Body of pancreas (tissue), 4 donors: ENCODE measurements around the gene AKIRIN1. TPM values are rescaled to one million over a fixed set of nuclear protein-coding genes. Genes with fewer than 3 reads are reported as not detected.

Experiments used
- ATAC-seq: fragments of 150-250 bp; one replicate; pipeline ENCODE4 v1.9.1; 2016
- DNase-seq, 4 donors: peaks; one replicate each; pipeline ENCODE4 v3.0.0-alpha.2; 2019
- H3K27ac ChIP-seq, 4 donors: fragments of 200-600 bp; sonication (generic); 1 replicate in 3 of 4; 2 replicates in 1 of 4; pipeline versions ENCODE4 v1.5.1 to v1.6.1; 2016 to 2019; ENCODE audit warnings: mild to moderate bottlenecking in 1 of 4, mixed read lengths in 1 of 4, moderate library complexity in 1 of 4
- H3K27me3 ChIP-seq, 2 donors: fragments of 200-600 bp; sonication (generic); one replicate each; pipeline ENCODE4 v1.6.0; 2016; ENCODE audit warnings: mild to moderate bottlenecking in 1 of 2
- H3K36me3 ChIP-seq, 2 donors: fragments of 200-600 bp; sonication (generic); replicated peaks in 1 of 2; 2 replicates each; pipeline ENCODE4 v1.5.1; 2016; ENCODE audit warnings: low read depth in 2 of 2; ENCODE audit not compliant: insufficient read depth in 1 of 2
- H3K4me1 ChIP-seq: fragments of 200-600 bp; sonication (generic); one replicate; pipeline ENCODE4 v1.6.0; 2016
- H3K4me3 ChIP-seq, 2 donors: fragments of 200-600 bp; sonication (generic); 1 replicate in 1 of 2; 2 replicates in 1 of 2; pipeline ENCODE4 v1.5.1; 2016 to 2019
- H3K9me3 ChIP-seq, 3 donors: fragments of 200-600 bp; sonication (generic); 1 replicate in 2 of 3; 2 replicates in 1 of 3; pipeline ENCODE4 v1.5.1; 2016
- CTCF ChIP-seq, 7 experiments: fragments of 450-650 bp in 4 of 7; fragments of 200-600 bp in 3 of 7; sonication (generic) in 3 of 7; IDR thresholded peaks; one replicate each; pipeline ENCODE4 v1.5.1; 2016 to 2019; ENCODE audit warnings: antibody characterized with exemption in 7 of 7
- POLR2A ChIP-seq, 3 donors: fragments of 450-650 bp; IDR thresholded peaks; one replicate each; pipeline ENCODE4 v1.6.1; 2016; ENCODE audit warnings: antibody characterized with exemption in 3 of 3, mild to moderate bottlenecking in 2 of 3
- WGBS, 2 donors: methylation state at CpG; one replicate each; pipeline ENCODE4 v1.1.5; 2017; 5-methylcytosine and 5-hydroxymethylcytosine counted together
- intact Hi-C: fragments of 100-400 bp; cut with DNase I; formaldehyde crosslinking; loops from one replicate; pipeline ENCODE4 v1.15.1; 2023
- total RNA-seq, 2 donors: library from RNA; depleted of rRNA; stranded (reverse); fragments of >200 nt; gene quantifications; one replicate each; pipeline ENCODE4 v1.1.0, GENCODE V29; 2016

Gene AKIRIN1
- total RNA-seq, 2 donors from 2014 or later = 17.8 to 20.5 TPM

- no peak for ATAC-seq
- no peak overlapping the region for H3K4me3 ChIP-seq
These were observed 3.1 kb downstream of the AKIRIN1 start for GRCh38 chr1:38994196-38994595.

GRCh38 chr1:38997034-38997900, 6.2 kb downstream of the AKIRIN1 start:
- Histone ChIP-seq H3K9me3 (no peaks in the 10 kb centered on the region), H3K36me3 (peaks cover 0 to 12% of the 10 kb centered on the region in 2 donors), H3K27ac (peak overlapping the region in 1 of 4 donors; percentile 6), H3K4me1 (peaks cover 32% of the 10 kb centered on the region), H3K27me3 (no peaks in the 10 kb centered on the region), H3K4me3 (no peak overlapping the region)
- 44 to 52% methylated on average over 4 of the region's 4 CpGs for WGBS, 2 donors
- TF ChIP-seq CTCF (IDR thresholded peaks at IDR 0.05) = no peak
- no peak for TF ChIP-seq POLR2A (IDR thresholded peaks at IDR 0.05)
- ATAC-seq = no peak
- no peak for DNase-seq
- intact Hi-C loops = loop anchor here (10.0 kb wide), 1 partner anchor 142 kb away; the partner anchor contains the start of gene RRAGC

More at GRCh38 chr1:38994196-38994595, 3.1 kb downstream of the AKIRIN1 start:
- intact Hi-C loops = loop anchor here (10.0 kb wide), 1 partner anchor 139 kb away; the partner anchor contains the start of gene RRAGC
- 66 to 85% methylated on average over 5 of the region's 5 CpGs for WGBS, 2 donors
- no peak overlapping the region for H3K27ac ChIP-seq
- peaks cover 38% of the 10 kb centered on the region for H3K4me1 ChIP-seq
- H3K9me3 ChIP-seq = no peaks in the 10 kb centered on the region
- TF ChIP-seq CTCF (IDR thresholded peaks at IDR 0.05) (no peak), POLR2A (IDR thresholded peaks at IDR 0.05) (no peak)
- no peaks in the 10 kb centered on the region for H3K27me3 ChIP-seq
- peaks cover 0 to 3% of the 10 kb centered on the region in 2 donors for H3K36me3 ChIP-seq
- DNase-seq = no peak

GRCh38 chr1:38997901-38998190, 6.8 kb downstream of the AKIRIN1 start:
- Histone ChIP-seq H3K4me1 (peaks cover 26% of the 10 kb centered on the region), H3K27me3 (no peaks in the 10 kb centered on the region), H3K36me3 (peaks cover 0 to 16% of the 10 kb centered on the region in 2 donors), H3K27ac (no peak overlapping the region), H3K9me3 (no peaks in the 10 kb centered on the region), H3K4me3 (no peak overlapping the region)
- no peak for ATAC-seq
- 40 to 49% methylated on average over 3 of the region's 3 CpGs for WGBS, 2 donors
- no peak for DNase-seq
- TF ChIP-seq CTCF (IDR thresholded peaks at IDR 0.05) (no peak), POLR2A (IDR thresholded peaks at IDR 0.05) (no peak)
- intact Hi-C loops = loop anchor here (10.0 kb wide), 1 partner anchor 143 kb away; the partner anchor contains the start of gene RRAGC

- Histone ChIP-seq H3K36me3 (peaks cover 7 to 36% of the 10 kb centered on the region in 2 donors), H3K27me3 (no peaks in the 10 kb centered on the region), H3K4me1 (peaks cover 10% of the 10 kb centered on the region), H3K4me3 (no peak overlapping the region), H3K27ac (no peak overlapping the region), H3K9me3 (no peaks in the 10 kb centered on the region)
- DNase-seq (no peak), ATAC-seq (no peak)
- intact Hi-C loops = no loop called here
- 81 to 92% methylated on average over 5 of the region's 5 CpGs for WGBS, 2 donors
- no peak for TF ChIP-seq POLR2A (IDR thresholded peaks at IDR 0.05)
- no peak for TF ChIP-seq CTCF (IDR thresholded peaks at IDR 0.05)
These were observed 10.7 kb downstream of the AKIRIN1 start for GRCh38 chr1:39001516-39002421.
